HG03280 (cell line): ENCODE data around the gene GFRA1.
"Not testable (repeated sequence)": the region's sequence is repeated elsewhere in the genome, so short reads cannot be mapped to it uniquely, and the experiment has no call there.

Experiments
- ATAC-seq: cut with Tn5 transposase; IDR thresholded peaks from one replicate; pipeline ENCODE4 v1.9.1; 2021; ENCODE audit warnings: mild to moderate bottlenecking, moderate library complexity; ENCODE audit not compliant: unreplicated experiment

The GFRA1 gene

DNA sequence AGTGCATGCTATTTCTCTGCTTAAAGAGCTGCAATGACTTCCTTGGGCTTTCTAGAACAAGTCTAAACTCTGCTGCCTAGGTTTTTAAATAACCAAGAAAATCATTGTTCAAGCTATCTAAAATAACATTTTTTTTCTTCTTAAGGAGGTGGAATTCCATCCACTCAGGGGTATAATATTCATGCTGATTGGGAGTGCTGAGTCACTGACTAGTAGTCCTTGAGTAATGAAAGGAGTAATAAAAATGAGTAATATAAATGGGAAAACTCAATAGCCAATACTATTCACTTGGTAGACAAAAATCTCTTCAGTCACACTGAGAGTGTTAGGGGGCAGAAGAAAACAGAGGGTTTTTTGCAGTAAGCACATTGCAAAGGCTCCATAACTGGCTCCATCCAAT lies 72.0 kb downstream of the GFRA1 start:
- ATAC-seq: no peak

- ATAC-seq: no peak
Measured at GRCh38 chr10:116198676-116199035, 74.3 kb downstream of the GFRA1 start.

- no peak for ATAC-seq
Measured at GRCh38 chr10:116197946-116198675, 74.9 kb downstream of the GFRA1 start.

GRCh38 chr10:116195583-116195982 lies 77.4 kb downstream of the GFRA1 start:
- no peak for ATAC-seq

DNA sequence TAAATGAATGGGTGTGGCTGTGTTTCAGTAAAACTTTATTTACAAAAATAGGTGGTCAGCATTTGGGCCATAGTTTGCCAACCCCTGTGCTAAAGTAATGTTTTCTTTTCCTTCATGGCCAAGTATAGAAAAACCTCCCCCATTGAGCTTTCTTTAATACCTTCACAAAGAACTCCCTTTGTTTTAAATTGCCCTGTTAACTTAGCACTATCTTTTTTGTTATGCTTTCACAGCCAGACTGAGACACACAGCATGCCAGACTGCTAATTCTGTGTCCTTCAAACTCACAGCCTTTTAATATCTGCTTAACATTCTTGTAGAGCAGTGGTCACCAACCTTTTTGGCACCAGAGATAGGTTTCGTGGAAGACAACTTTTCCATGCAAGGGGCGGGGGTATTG lies 78.0 kb downstream of the GFRA1 start:
- no peak for ATAC-seq

DNA sequence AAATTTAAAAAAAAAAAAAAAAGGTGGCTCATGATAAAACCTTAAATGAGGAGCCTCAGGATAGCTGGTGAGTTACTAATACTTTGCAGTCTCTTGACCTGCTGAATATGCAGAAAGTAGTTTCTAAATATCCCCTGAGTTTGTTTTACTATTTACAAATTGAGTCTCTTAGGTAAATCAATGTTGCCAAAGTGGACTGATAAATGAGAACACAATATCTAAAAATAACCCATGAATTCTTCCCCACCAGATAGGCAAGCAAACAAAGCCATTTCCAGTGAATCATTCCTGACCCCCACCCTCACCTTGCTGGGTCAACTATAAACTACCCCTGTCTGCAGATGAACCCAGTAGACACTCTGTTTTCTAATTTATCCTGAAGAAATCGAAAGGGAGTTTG lies 78.9 kb downstream of the GFRA1 start:
- no peak for ATAC-seq

DNA sequence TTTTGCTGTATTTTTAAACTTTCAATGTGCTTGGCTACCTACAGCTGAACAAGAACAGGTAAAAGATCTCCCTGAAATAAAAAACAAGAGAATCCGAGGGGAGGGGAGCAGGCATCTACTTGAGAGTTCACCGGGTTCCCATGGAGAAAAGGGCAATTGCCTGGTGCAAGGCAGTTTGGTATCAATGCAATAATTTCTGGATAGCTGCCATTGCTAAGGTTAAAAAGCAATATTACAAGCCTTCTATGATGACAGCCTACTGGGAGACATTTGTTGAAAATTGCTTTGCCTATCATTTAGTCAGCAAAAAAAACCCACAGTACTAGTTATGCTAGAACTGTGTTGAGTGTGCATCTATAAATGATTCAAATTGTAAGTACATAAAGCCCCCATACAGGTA lies 82.1 kb downstream of the GFRA1 start:
- ATAC-seq: no peak

GRCh38 chr10:116186273-116186672 lies 86.7 kb downstream of the GFRA1 start:
- no peak for ATAC-seq

- no peak for ATAC-seq
Measured at GRCh38 chr10:116185199-116185867, 87.7 kb downstream of the GFRA1 start.

DNA sequence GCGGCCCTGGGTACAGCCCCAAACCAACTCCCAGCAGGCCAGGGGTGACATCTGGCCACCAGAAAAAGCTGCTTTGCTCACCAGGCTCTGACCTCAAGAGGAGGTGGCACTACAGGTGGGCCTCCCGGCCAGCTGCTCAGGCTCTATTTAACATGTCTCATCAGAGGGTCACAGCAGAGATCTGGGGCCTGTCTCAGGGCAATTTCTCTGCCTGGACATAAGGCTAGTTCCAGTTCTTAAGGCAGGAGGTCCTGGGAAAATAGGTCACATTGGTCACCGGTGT lies 88.6 kb downstream of the GFRA1 start:
- no peak for ATAC-seq

DNA sequence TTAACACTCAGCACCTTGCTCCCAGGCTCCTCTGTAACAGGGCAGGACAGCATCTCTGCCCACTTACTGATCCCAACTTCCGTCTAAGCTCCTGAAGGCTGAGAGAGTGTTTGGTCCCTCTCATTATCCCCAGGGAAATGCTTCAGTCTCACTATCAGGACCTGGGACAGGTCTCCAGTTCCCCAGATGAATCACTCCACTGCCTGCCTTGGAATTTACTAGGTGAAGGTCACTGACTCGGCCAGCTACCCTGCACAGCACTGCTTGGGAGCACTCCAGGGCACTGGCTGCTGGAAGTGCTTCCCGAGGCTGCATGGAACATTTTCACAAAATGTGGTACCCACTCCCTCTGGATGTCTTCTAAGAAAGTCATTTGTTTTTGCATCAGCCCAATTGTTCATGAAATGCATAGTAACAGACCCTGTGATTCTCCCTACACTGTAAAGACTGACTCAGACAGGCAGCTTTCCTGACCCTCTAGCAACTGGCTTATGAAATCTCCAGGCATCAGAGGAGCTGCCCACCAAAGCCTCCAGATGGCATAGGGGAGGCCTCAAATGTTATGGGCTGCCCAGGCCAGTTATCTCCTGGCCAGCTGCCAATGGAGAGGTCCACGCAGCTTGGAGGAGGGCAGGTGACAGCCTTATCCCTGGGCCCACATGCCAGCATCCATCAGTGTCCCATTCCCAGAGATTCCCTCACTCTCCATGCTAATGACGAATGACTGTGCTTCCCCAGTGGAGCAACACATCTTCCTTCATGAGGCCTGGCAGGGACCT lies 89.1 kb downstream of the GFRA1 start:
- ATAC-seq: no peak

GRCh38 chr10:116182426-116182825 lies 90.6 kb downstream of the GFRA1 start:
- ATAC-seq: no peak

DNA sequence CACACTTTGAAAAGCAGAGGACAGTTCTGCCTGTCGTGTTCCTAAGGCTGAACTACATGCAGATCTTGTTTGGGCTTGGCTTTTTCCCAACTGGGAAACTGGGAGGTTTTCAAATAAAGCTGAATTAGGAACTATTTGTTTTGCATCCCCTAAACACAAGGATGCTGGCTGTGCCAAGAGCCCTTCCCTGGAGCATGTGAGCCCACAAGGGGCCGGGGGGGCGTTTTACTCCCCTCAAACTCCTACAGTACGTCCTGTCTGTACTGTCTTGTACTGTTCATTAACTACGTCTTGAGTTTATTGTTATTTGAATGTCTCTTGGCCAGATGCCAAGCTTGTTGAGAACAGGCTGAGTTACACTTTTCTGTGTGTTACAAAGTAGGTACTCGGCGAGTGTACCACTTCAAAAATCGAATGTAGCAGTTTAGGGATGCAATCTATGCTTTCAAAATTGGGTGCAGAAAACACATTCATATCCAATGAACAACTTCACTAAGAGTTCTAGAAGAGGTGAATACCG lies 94.9 kb downstream of the GFRA1 start:
- no peak for ATAC-seq

GRCh38 chr10:116175231-116175630 lies 97.8 kb downstream of the GFRA1 start:
- no peak for ATAC-seq

DNA sequence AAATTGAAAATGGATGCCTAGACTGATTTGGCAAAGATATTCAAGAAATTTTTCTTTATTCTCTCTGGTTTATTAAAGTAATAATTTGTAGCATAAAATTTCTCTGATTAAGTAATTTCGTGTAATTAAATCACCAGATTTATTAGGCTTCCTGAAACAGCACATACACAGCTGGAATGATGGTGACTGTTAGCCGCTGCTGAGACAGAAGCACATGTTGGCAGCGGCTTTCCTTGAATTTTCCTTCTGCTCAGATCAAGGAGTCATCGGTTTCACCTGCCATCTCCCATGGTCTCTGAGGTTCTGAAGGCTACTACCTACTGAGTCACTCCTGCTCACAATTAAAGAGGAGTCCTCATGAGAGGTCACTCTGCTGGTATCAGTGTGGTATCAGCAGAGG lies 101.5 kb downstream of the GFRA1 start:
- ATAC-seq: no peak

GRCh38 chr10:116170815-116171250 lies 102.2 kb downstream of the GFRA1 start:
- ATAC-seq: no peak

GRCh38 chr10:116169782-116170445 lies 103.1 kb downstream of the GFRA1 start:
- ATAC-seq: no peak

DNA sequence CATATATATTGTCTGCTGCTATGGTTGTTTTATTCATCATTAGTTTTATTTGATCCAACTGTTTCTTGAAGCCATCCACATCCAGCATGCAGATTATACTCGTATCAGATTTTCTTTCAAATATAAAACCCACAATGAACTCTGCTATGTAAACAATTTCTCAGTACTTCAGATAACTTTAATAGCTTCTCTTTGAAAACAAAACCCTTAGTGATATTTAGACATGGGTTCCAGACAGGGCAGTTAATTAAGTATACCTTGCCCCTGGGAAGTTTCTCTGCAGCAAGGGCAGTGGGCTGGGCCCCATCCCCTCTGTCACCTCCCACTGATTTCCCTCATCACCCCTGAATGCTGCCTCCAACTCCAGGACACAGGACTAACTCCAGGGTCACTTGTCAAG lies 104.3 kb downstream of the GFRA1 start:
- no peak for ATAC-seq

- no peak for ATAC-seq
Measured at GRCh38 chr10:116168329-116168728, 104.7 kb downstream of the GFRA1 start.

DNA sequence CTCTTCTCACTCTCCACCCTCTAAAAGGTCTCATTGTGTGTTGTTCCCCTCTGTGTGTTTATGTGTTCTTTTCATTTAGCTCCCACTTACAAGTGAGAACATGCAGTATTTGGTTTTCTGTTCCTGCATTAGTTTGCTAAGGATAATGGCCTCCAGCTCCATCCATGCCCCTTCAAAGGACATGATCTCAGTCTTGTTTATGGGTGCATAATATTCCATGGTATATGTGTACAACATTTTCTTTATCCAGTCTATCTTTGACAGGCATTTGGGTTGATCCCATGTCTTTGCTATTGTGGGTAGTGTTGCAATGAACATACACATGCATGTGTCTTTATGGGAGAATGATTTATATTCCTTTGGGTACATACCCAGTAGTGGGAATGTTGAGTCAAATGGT lies 107.1 kb downstream of the GFRA1 start:
- ATAC-seq: not testable (repeated sequence)

- no peak for ATAC-seq
Measured at GRCh38 chr10:116164291-116164690, 108.7 kb downstream of the GFRA1 start.
